ENCODE results near the gene LLGL2. TPM values are rescaled to one million over a fixed set of nuclear protein-coding genes. Genes with fewer than 3 reads are reported as not detected.
"Not testable (repeated sequence)": the region's sequence is repeated elsewhere in the genome, so short reads cannot be mapped to it uniquely, and the experiment has no call there.

LLGL2 gene
- total RNA-seq, 2 experiments from 2014 or later: 10.6 to 13.1 TPM

GRCh38 chr17:75574404-75575036 is 49.0 kb downstream of the LLGL2 start:
- CTCF ChIA-PET: no interaction called here

GRCh38 chr17:75575197-75575596 is 49.7 kb downstream of the LLGL2 start:
- POLR2A ChIA-PET: no interaction called here
- CTCF ChIA-PET: no interaction called here

More at GRCh38 chr17:75574404-75575036, 49.0 kb downstream of the LLGL2 start:
- POLR2A ChIA-PET: no interaction called here

GRCh38 chr17:75575728-75576127 is 50.2 kb downstream of the LLGL2 start:
- ChIA-PET CTCF (no interaction called here), POLR2A (no interaction called here)

- CTCF ChIA-PET: interaction anchor here (1.1 to 1.3 kb wide), 2 partner anchors 24 to 173 kb away, joined by 3 to 4 read pairs; no protein-coding TSS in a partner anchor
- POLR2A ChIA-PET: no interaction called here
These were observed 51.2 kb downstream of the LLGL2 start for GRCh38 chr17:75576661-75577060.

- POLR2A ChIA-PET: not testable (repeated sequence)
- CTCF ChIA-PET: interaction anchor here (1.1 kb wide), 1 partner anchor 19 kb away, joined by 4 read pairs; no protein-coding TSS in a partner anchor
These were observed 55.7 kb downstream of the LLGL2 start for GRCh38 chr17:75581121-75581725.

- POLR2A ChIA-PET: interaction anchor here (0.6 kb wide), 1 partner anchor 46 kb away, joined by 11 read pairs; no protein-coding TSS in a partner anchor
- CTCF ChIA-PET: interaction anchor here (1.0 to 1.3 kb wide), 2 partner anchors 67 to 91 kb away, joined by 3 to 4 read pairs; partner anchors contain the start of gene TSEN54
These were observed 57.7 kb downstream of the LLGL2 start for GRCh38 chr17:75583197-75583596.

GRCh38 chr17:75584849-75585175 is 59.3 kb downstream of the LLGL2 start:
- CTCF ChIA-PET: interaction anchor here (1.1 to 1.3 kb wide), 2 partner anchors 59 to 169 kb away, joined by 3 to 4 read pairs; no protein-coding TSS in a partner anchor
- POLR2A ChIA-PET: no interaction called here

GRCh38 chr17:75587675-75588595 is 62.4 kb downstream of the LLGL2 start, which contains the start of gene MYO15B:
MYO15B (plus strand) TSS chr17:75587800; CDS start chr17:75588058, 258 bp downstream.
- ChIA-PET POLR2A (interaction anchor here (0.7 to 1.1 kb wide), 3 partner anchors 9 to 242 kb away, joined by 3 to 5 read pairs (median 4); no protein-coding TSS in a partner anchor), CTCF (interaction anchor here (0.6 to 1.6 kb wide), 7 partner anchors 11 to 162 kb away, joined by 3 to 6 read pairs (median 4); partner anchors contain the start of gene TSEN54)

GRCh38 chr17:75588596-75589011 is 63.1 kb downstream of the LLGL2 start:
- ChIA-PET CTCF (interaction anchor here (0.6 to 1.6 kb wide), 8 partner anchors 10 to 299 kb away, joined by 3 to 6 read pairs (median 4); partner anchors contain the start of genes SLC25A19 and TSEN54), POLR2A (interaction anchor here (0.7 to 1.1 kb wide), 3 partner anchors 9 to 243 kb away, joined by 3 to 5 read pairs (median 4); no protein-coding TSS in a partner anchor)

GRCh38 chr17:75589012-75589918 is 63.8 kb downstream of the LLGL2 start:
- ChIA-PET CTCF (interaction anchor here (0.6 to 1.5 kb wide), 11 partner anchors 10 to 300 kb away, joined by 3 to 6 read pairs (median 4); partner anchors contain the start of genes SLC25A19 and TSEN54), POLR2A (interaction anchor here (0.7 to 1.2 kb wide), 3 partner anchors 10 to 244 kb away, joined by 3 to 5 read pairs (median 3); partner anchors contain the start of gene TSEN54)

- POLR2A ChIA-PET: interaction anchor here (1.2 kb wide), 1 partner anchor 73 kb away, joined by 3 read pairs; the partner anchor contains the start of gene TSEN54
- CTCF ChIA-PET: interaction anchor here (0.6 to 1.5 kb wide), 7 partner anchors 9 to 164 kb away, joined by 3 to 6 read pairs (median 4); partner anchors contain the start of genes SMIM5 and TSEN54
These were observed 64.4 kb downstream of the LLGL2 start for GRCh38 chr17:75589919-75590303.

GRCh38 chr17:75590314-75590761 is 64.8 kb downstream of the LLGL2 start:
- CTCF ChIA-PET: interaction anchor here (0.6 to 1.5 kb wide), 6 partner anchors 8 to 163 kb away, joined by 3 to 6 read pairs (median 4); partner anchors contain the start of genes SMIM5 and TSEN54
- POLR2A ChIA-PET: interaction anchor here (1.2 kb wide), 1 partner anchor 74 kb away, joined by 3 read pairs; the partner anchor contains the start of gene TSEN54

- ChIA-PET CTCF (interaction anchor here (0.9 to 1.5 kb wide), 7 partner anchors 9 to 163 kb away, joined by 3 to 6 read pairs (median 4); partner anchors contain the start of genes SMIM5 and TSEN54), POLR2A (interaction anchor here (1.2 kb wide), 1 partner anchor 74 kb away, joined by 3 read pairs; the partner anchor contains the start of gene TSEN54)
These were observed 65.6 kb downstream of the LLGL2 start for GRCh38 chr17:75590849-75591721.

GRCh38 chr17:75591722-75592302 is 66.3 kb downstream of the LLGL2 start:
- CTCF ChIA-PET: interaction anchor here (1.0 to 1.5 kb wide), 3 partner anchors 9 to 40 kb away, joined by 3 to 6 read pairs (median 3); no protein-coding TSS in a partner anchor

GRCh38 chr17:75592348-75593020 is 67.0 kb downstream of the LLGL2 start:
- ChIA-PET CTCF (interaction anchor here (1.5 kb wide), 2 partner anchors 8 to 9 kb away, joined by 3 to 6 read pairs; no protein-coding TSS in a partner anchor), POLR2A (no interaction called here)

More at GRCh38 chr17:75591722-75592302, 66.3 kb downstream of the LLGL2 start:
- POLR2A ChIA-PET: no interaction called here

All from activated CD8-positive, alpha-beta memory T cell treated with anti-CD3 and anti-CD28 coated beads for 36 hours (primary cell).